ENCODE data around the gene BORCS8.

BORCS8 gene

DNA sequence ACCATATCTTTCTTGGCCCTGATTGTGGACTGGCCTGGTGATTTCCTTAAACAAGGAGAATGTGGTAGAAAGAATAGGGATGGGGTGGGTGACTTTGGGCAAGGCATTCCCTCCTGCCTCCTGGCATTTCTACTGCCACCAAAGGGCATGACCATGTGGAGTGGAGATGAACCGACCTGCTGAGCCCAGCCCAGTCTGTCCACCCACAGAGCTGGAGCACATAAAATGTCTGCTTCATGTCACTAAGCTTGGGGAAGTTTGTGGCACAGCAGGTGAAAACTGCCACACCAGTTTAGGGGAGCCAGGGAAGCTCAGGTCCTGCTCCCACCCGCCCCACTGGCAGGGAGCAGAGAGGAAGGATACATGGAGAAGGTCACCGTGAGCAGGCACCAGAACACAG, 60.0 kb downstream of the BORCS8 start:
- Mint-ChIP-seq H3K27me3 (ENCODE audit: low read depth, poor library complexity) (peaks cover 3% of the 10 kb centered on the region), H3K27ac (peak overlapping the region; percentile 39), H3K36me3 (ENCODE audit: low read depth) (peaks cover 59% of the 10 kb centered on the region), H3K4me3 (no peak overlapping the region), H3K9me3 (peaks cover 28% of the 10 kb centered on the region), H3K4me1 (peaks cover 10% of the 10 kb centered on the region)
- DNase-seq: no peak
- TF ChIP-seq, protein P1, sequence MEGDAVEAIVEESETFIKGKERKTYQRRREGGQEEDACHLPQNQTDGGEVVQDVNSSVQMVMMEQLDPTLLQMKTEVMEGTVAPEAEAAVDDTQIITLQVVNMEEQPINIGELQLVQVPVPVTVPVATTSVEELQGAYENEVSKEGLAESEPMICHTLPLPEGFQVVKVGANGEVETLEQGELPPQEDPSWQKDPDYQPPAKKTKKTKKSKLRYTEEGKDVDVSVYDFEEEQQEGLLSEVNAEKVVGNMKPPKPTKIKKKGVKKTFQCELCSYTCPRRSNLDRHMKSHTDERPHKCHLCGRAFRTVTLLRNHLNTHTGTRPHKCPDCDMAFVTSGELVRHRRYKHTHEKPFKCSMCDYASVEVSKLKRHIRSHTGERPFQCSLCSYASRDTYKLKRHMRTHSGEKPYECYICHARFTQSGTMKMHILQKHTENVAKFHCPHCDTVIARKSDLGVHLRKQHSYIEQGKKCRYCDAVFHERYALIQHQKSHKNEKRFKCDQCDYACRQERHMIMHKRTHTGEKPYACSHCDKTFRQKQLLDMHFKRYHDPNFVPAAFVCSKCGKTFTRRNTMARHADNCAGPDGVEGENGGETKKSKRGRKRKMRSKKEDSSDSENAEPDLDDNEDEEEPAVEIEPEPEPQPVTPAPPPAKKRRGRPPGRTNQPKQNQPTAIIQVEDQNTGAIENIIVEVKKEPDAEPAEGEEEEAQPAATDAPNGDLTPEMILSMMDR (IDR thresholded peaks at IDR 0.05): no peak
